Measurements from ENCODE around the gene AXDND1. TPM values are rescaled to one million over a fixed set of nuclear protein-coding genes. Genes with fewer than 3 reads are reported as not detected.

Gene AXDND1
- total and polyA plus RNA-seq, 2 of the 8 experiments (the other 6 are each of a cell fraction or from before 2014, with no cell fraction given) = 0.61 TPM; not detected in 1

DNA sequence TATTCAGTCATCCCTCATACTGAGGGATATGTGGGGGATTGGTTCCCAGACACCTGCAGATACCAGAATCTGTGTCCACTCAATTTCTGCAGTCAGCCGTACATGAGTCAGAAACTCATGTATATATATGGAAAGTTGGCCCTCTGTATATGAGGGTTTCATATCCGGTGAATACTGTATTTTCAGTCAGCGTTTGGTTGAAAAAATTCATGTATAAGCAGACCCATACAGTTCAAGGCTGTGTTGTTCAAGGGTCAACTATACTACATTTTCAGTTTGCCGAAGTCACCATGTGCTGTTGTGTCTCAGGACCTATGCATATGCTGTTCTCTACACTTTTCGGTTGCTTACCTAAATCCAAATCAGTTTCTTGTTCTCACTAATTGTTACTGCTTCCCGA is 10.5 kb downstream of the AXDND1 start (continued):
- TF ChIP-seq HDAC2 (IDR thresholded peaks at IDR 0.05; ENCODE audit: borderline replicate concordance in 1 of 2, low read depth in 2 of 2, low read length in 2 of 2) (no peak), BRCA1 (IDR thresholded peaks at IDR 0.05; ENCODE audit: low read depth, low read length) (no peak), NRF1 (IDR thresholded peaks at IDR 0.05; ENCODE audit: low read depth, low read length) (no peak), TEAD4 (IDR thresholded peaks at IDR 0.05; ENCODE audit: low read depth, low read length) (no peak)
- TF ChIP-seq, protein P1, sequence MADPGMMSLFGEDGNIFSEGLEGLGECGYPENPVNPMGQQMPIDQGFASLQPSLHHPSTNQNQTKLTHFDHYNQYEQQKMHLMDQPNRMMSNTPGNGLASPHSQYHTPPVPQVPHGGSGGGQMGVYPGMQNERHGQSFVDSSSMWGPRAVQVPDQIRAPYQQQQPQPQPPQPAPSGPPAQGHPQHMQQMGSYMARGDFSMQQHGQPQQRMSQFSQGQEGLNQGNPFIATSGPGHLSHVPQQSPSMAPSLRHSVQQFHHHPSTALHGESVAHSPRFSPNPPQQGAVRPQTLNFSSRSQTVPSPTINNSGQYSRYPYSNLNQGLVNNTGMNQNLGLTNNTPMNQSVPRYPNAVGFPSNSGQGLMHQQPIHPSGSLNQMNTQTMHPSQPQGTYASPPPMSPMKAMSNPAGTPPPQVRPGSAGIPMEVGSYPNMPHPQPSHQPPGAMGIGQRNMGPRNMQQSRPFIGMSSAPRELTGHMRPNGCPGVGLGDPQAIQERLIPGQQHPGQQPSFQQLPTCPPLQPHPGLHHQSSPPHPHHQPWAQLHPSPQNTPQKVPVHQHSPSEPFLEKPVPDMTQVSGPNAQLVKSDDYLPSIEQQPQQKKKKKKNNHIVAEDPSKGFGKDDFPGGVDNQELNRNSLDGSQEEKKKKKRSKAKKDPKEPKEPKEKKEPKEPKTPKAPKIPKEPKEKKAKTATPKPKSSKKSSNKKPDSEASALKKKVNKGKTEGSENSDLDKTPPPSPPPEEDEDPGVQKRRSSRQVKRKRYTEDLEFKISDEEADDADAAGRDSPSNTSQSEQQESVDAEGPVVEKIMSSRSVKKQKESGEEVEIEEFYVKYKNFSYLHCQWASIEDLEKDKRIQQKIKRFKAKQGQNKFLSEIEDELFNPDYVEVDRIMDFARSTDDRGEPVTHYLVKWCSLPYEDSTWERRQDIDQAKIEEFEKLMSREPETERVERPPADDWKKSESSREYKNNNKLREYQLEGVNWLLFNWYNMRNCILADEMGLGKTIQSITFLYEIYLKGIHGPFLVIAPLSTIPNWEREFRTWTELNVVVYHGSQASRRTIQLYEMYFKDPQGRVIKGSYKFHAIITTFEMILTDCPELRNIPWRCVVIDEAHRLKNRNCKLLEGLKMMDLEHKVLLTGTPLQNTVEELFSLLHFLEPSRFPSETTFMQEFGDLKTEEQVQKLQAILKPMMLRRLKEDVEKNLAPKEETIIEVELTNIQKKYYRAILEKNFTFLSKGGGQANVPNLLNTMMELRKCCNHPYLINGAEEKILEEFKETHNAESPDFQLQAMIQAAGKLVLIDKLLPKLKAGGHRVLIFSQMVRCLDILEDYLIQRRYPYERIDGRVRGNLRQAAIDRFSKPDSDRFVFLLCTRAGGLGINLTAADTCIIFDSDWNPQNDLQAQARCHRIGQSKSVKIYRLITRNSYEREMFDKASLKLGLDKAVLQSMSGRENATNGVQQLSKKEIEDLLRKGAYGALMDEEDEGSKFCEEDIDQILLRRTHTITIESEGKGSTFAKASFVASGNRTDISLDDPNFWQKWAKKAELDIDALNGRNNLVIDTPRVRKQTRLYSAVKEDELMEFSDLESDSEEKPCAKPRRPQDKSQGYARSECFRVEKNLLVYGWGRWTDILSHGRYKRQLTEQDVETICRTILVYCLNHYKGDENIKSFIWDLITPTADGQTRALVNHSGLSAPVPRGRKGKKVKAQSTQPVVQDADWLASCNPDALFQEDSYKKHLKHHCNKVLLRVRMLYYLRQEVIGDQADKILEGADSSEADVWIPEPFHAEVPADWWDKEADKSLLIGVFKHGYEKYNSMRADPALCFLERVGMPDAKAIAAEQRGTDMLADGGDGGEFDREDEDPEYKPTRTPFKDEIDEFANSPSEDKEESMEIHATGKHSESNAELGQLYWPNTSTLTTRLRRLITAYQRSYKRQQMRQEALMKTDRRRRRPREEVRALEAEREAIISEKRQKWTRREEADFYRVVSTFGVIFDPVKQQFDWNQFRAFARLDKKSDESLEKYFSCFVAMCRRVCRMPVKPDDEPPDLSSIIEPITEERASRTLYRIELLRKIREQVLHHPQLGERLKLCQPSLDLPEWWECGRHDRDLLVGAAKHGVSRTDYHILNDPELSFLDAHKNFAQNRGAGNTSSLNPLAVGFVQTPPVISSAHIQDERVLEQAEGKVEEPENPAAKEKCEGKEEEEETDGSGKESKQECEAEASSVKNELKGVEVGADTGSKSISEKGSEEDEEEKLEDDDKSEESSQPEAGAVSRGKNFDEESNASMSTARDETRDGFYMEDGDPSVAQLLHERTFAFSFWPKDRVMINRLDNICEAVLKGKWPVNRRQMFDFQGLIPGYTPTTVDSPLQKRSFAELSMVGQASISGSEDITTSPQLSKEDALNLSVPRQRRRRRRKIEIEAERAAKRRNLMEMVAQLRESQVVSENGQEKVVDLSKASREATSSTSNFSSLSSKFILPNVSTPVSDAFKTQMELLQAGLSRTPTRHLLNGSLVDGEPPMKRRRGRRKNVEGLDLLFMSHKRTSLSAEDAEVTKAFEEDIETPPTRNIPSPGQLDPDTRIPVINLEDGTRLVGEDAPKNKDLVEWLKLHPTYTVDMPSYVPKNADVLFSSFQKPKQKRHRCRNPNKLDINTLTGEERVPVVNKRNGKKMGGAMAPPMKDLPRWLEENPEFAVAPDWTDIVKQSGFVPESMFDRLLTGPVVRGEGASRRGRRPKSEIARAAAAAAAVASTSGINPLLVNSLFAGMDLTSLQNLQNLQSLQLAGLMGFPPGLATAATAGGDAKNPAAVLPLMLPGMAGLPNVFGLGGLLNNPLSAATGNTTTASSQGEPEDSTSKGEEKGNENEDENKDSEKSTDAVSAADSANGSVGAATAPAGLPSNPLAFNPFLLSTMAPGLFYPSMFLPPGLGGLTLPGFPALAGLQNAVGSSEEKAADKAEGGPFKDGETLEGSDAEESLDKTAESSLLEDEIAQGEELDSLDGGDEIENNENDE (IDR thresholded peaks at IDR 0.05; ENCODE audit: insufficient replicate concordance, low read length) = no peak
